Stimulated activated CD8-positive, alpha-beta memory T cell treated with anti-CD3 and anti-CD28 coated beads, Interleukin-4, amount 100 ng/mL, for 24 hours (primary cell): ENCODE measurements around the gene ANKMY1.

ENCODE experiments used
- DNase-seq: peaks from one replicate; pipeline ENCODE4 v3.0.0-alpha.2; 2020; ENCODE audit warnings: low read depth

Gene ANKMY1, protein sequence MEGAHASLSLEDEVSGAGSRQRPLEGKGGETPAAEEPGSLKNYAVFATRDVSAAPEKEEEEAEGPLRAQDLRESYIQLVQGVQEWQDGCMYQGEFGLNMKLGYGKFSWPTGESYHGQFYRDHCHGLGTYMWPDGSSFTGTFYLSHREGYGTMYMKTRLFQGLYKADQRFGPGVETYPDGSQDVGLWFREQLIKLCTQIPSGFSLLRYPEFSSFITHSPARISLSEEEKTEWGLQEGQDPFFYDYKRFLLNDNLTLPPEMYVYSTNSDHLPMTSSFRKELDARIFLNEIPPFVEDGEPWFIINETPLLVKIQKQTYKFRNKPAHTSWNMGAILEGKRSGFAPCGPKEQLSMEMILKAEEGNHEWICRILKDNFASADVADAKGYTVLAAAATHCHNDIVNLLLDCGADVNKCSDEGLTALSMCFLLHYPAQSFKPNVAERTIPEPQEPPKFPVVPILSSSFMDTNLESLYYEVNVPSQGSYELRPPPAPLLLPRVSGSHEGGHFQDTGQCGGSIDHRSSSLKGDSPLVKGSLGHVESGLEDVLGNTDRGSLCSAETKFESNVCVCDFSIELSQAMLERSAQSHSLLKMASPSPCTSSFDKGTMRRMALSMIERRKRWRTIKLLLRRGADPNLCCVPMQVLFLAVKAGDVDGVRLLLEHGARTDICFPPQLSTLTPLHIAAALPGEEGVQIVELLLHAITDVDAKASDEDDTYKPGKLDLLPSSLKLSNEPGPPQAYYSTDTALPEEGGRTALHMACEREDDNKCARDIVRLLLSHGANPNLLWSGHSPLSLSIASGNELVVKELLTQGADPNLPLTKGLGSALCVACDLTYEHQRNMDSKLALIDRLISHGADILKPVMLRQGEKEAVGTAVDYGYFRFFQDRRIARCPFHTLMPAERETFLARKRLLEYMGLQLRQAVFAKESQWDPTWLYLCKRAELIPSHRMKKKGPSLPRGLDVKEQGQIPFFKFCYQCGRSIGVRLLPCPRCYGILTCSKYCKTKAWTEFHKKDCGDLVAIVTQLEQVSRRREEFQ

DNA sequence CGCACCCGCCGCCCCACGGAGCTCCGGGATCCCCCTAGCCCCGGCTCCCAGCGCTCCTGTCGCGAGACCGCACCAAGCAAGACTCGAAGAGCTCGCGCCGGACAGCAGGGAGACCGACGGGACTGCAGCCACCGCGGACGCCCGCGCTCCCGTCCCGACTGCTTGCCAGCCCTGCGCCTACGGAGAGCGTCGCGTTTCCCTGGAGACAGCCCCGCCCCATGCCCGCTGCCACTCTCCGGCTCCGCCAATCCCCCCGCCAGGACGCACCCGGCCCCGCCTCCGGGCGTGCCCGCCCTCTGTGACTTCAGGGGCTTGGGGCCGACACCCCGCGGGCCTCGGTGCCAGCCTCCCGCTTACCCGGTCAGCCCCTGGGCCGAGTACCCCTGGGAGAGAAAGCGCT is at the start of gene ANKMY1:
Gene ANKMY1 (minus strand): TSS at position 181 of the 400 bp plus-strand sequence. CDS start 653 bp downstream, outside the sequence.
- peak; percentile 66 for DNase-seq

DNA sequence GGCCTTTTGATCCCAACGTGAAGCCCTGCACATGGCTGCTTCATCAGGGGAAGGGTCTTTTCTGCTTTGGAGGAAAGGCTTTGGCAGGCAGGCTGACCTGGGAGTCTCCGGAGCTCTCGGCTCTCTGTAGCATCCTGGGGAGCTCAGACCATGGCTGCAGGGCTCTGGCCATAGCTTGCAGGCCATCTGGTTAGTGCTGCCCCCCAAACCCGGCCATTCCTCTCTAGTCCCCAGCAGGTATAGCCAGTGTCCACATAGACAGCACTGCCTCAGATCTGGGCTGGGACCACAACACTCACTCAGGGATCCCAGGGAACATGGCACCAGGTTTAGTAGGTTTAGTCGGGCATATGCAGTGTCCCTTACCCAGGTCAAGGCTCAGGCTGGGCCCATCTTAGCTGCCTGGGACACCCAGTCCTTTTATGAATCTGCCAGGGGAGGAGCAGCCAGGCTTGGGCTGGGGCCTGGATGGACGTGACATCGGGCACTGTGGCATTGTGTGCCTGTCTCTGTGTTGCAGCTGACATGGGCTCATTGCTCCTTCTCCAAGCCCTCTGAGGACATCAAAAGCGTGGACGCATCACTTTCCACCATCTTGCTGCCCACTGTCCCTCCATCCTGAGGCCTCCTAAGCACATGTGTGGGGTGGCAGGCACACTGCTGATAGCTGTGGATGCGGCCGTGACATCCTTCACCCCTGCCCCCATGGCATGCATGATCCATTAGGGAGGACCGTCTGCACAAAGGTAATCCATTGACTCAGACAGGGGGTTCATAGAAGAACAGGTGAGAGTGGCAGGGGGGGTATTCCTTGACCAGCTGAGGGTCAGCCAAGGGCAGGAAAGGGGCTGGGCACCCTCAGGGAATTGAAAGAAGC is 48.3 kb upstream of the ANKMY1 start:
- DNase-seq = no peak

DNA sequence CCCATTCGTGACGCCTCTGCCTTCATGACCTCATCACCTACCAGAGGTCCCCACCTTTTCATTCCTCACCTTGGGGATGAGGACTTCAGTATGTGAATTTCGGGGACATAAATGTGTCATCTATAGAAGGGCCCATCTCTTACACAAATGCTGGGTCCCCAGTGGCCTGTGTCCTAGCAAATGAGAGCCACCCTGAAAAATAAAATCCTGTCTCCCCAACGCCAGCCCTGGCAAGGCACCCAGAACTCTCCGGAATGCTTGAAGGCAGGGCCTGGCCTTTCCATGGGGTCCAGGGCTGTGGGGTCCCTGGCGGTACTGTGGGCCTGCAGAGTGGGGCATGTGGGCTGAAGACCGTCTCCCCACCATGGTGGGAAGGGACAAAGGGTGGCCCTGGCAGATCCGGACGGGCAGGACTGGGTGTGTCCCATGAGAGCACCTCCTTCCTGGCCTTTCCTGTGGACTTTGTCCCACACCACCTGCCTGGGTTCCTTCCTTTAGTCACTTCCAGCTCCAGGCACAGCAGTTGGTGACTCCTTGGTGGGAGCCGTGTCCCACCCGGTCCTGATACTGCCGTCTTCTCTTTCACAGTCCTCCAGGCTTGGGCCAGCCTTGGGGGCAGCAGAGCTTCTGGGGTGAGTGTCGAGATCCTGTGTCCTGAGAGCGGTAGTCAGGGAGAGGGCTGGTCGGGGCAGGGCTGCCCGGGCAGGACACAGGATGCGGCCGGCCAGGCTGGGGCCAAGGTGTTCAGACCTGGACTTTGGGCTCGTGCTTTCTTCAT is 47.3 kb upstream of the ANKMY1 start:
- no peak for DNase-seq

DNA sequence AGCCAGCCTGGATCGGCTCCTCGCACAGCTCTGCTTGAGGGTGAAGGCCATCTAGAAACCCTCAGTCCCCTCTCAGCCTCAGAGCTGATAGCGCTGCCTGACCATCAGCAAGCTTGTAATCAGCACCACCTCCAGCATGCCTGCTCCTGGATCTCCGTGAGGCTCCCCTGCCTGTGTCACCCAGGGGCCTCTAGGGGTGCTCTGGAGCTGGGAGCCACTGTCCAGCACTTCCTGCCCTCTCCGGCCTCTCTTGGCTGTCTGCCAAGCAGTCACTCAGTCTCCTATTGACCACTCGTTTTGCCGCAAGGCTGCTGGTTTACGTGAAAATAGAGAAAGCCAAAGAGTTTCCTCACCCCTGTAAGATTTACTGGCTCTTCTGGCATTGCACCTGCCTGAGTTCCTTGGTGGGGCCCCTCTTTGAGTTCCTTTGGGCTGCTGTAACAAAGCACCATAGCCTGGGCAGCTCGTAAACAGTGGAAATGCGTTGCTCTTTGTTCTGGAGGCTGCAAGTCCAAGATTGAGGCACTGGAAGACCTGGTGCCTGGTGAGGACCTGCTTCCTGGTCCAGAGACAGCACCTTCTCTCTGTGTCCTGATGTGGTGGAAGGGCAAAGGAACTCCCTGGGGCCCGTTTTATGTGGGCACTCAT is 46.6 kb upstream of the ANKMY1 start:
- no peak for DNase-seq

DNA sequence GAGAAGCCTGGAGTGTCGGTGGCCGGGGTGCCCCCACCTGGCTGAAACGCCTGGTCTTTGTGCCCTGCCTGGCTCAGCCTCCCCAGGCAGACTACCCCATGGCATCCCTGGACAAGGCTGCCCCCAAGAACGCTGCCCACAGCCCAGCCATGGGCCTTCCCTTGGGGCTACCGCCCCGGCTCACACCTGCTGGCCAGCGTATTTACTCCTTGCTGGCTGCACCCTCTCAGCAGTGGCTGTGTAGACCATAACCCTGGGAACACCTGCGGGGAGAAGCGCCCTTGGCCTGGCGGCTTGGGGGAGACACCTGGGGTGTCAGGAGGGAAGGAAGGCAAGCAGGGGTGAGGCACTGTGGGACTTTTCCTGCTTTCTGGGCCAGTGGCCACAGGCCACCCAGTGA is 46.1 kb upstream of the ANKMY1 start:
- no peak for DNase-seq

DNA sequence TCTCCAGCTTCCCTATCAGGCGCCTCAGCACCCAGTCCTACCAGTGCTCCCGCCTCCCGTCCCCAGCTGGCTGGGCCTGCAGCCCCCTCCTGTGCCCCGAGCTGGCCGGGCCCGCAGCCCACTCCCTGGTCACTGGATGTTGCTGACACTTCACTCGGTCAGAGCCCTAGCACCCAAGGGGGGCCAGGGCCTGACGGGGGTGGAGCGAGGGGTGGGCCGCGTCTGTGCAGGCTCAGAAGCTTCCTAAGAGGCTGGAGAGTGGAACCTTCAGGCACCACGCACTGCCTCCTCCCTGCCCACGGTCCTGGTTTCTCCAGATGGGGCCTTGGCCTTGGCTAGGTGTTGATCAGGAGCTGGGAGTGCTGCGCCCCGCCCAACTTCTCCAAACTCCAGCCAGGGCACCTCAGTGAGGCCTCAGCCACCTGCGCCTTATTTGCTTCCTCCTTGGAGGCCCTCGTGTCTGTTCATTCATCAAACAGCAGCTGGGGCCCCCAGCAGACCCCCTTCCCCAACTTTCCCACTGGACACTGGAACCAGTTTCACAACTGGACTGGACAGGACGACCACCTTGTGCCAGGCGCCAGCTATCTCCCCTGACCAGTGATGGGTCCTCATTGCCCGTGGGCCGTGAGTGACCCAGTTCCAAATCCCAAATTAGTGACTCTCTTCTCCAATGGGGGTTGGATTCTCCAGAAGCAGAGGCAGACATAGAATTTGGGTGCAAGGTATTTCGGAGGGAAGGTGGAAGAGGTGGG is 45.5 kb upstream of the ANKMY1 start:
- DNase-seq = no peak

DNA sequence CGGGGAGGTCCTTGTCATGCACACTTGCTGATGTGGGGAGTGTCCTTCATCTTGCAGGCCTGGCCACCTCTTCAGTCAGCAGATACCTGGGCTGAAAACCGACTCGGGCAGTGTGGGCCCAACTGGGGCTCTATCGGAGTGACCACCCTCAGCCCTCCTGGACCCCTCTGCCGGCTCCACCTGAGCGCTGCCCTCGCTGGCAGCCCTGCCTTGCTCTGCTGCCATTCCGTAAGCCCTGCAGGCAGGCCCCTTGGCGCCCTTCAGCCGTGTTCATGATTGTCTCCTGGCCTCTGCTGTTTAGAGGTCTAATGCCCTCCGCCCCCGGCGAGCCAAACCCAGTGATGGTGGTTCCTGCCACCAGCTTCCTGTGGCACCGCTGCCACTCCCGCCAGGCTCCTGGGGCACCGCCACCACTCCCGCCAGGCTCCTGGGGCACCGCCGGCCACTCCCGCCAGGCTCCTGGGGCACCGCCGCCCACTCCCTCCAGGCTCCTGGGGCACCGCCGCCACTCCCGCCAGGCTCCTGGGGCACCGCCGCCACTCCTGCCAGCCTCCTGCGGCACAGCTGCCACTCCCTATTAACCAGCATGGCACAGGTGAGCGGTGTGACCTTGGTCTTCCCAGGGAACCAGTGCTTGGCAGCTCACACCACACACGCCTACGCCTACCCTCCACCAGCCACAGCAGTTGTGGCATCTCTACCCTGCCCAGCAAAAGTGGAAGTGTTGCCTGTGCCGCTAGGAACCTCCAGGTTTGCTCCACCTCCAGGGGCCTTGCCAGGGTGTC is 44.7 kb upstream of the ANKMY1 start:
- no peak for DNase-seq

DNA sequence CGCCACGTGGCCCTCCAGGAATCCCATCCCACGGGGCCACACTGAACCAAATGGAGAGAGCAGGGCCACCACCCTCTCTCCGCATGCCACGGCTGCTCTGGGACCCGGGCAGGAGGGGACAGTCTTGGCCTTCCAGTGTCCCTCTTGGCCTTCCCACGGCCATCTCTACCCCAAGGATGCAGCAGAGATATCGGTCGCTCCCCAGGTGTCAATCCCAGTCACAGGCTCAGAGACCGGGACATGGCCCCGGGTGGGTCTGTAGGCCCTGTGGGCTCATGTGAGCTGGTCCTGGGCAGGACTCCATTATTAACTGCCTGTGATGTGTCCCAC is 44.0 kb upstream of the ANKMY1 start:
- no peak for DNase-seq

DNA sequence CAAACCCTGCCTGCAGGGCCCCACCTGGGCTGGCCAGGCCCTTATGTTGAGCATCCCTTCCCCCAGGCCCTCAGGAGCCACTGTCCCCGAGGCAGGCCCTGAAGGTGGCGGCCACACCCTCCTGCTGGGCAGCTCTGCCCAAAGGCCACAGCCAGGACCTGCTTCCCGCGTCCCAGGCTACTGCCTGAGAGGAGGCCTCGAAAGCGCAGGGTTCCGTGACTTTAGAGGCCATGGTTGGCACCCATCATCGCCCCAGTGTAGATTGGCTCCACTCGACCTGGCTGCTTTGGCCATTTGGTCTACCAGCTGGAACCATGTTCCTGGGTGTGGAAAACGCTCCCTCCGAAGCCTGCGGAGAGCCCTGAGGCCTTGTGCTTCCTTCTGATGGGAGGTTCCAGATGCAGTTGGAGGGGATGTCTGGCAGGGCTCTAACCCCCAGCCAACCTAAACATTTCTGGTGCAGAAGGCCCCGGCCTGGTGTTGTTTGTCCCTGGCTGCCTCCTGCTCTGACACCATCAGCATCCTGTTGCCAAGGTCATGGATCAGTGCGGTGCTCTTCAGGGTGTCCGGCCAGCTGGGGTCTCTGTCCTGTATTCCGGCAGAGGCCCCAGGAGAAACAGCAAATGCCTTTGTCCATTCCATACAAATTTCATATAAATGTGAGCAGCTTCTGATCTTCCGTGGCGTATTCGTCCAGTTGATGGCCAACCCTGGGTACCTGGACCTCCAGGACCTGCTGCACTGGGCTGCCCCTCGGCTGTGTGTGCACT is 43.5 kb upstream of the ANKMY1 start:
- DNase-seq = no peak

DNA sequence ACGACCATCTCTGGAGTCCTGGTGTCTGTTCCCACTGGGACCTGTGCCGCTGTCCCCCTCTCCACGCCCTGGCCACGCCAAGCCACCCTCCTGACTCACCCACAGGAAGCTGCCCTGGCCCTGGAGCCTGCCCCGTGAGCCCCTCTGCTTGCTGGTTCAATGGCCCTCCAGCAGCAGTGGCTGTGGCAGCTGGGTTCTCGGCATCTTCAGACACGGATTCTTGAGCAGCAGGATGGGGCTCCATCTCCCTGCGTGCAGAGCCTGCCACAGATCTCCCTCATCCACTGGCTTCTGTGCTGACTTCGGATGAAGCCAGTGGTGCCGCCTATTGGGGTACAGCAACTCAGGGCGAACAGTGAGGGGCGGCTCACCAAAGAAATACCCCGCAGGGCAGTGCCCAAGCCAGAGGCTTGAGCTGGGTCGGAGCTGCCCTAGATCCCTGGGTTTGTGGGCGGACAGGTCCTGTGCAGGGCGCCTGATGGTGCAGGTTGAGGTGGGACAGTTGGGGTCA is 42.7 kb upstream of the ANKMY1 start:
- DNase-seq = no peak

DNA sequence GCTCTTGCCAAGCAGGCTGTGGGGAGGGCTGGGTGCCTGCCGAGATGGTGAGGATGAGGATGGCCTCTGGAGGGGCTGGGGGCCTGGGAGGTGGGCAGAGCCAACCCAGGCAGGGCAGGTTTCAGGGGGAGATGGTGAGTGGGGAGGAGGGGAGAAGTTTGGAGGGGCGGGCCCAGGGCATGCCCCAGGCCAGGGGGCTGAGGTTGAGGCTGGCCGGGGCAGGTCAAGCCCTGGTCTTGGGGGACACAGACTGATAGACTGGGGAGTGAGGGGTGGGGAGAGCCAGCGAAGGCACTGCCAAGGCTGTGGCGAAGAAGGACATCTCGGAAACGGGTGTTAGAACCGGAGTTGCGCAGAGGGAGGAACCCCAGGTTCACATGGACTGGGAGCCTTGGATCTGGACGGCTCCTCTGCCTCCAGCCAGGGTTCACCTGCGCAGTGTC is 41.4 kb upstream of the ANKMY1 start:
- DNase-seq = no peak

DNA sequence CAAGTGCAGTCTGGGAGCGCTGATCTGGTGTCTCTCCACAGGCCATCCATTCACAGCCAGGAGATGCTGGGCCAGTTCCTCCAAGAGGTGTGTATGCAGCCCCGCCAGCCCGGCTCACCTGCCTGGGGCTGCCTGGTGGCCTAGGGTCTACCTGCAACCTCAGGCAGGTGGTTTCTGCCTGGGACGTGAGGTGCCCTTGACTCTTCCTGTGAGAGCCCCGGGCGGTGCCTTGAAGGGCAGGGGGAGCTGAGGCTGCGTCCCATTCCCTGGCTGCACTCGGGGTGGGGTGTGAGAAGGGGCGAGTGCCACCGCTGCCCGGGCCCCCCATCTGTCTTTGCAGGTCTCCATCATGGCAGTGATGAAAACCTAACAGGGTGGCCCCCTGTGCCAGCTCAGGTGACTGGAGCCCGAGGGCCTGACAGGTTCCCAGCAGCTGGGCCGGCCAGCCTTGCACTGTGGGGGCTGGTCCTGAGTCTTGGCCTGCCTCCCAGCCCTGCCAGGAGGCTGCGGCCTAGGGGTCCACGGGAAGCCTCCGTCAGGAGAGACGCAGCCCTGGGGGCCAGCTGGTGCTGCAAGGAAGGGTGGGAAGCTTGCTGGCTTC is 40.6 kb upstream of the ANKMY1 start:
- no peak for DNase-seq

DNA sequence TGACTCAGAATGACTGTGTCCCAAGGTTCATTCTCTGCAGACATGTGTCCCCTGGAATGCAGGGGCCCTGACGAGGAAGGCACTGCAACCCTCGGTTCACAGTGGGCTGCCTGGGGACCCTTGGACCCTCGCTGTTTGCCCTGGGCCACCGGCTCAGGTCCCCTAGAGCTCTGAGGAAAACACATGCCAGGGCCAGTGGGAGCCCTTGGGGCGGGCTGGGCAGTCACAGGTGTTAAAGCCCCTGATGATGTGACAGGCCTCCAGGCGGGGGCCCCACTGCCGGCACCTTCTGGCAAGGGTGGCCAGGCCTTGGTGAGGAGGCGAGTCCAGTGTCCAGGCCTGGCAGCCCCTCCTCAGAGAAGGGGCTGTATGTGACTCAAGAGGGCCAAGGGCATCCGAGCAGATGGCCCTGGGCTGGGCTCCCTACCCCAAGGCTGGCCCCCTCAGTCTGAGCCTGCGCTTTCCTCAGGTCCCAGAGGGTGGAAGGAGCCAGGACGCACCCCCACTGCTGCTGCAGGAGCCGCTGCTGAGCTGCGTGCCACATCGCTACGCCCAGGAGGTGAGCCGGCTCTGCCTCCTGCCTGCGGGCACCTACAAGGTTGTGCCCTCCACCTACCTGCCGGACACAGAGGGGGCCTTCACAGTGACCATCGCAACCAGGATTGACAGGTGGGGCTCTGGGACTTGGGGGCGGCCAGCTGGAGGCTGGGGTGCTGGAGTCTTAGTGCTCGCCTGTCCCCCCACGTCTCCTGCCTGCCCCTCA is 39.8 kb upstream of the ANKMY1 start:
- DNase-seq = no peak

DNA sequence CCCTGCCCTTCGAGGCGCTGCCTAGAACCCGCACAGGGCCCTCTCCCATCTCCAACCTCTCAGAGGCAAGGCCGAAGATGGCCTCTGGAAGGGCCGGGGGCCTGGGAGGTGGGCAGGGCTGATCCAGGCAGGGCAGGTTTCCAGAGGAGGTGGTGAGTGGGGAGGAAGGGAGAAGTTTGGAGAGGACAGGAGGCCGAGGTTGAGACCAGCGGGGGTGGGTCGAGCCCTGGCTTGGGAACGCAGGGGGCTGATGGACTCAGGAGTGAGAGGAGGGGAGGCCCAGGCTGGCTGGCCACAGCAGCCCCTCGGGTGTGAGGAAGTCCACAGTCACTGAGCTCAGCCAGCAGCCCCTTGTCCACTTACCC is 39.2 kb upstream of the ANKMY1 start:
- no peak for DNase-seq

DNA sequence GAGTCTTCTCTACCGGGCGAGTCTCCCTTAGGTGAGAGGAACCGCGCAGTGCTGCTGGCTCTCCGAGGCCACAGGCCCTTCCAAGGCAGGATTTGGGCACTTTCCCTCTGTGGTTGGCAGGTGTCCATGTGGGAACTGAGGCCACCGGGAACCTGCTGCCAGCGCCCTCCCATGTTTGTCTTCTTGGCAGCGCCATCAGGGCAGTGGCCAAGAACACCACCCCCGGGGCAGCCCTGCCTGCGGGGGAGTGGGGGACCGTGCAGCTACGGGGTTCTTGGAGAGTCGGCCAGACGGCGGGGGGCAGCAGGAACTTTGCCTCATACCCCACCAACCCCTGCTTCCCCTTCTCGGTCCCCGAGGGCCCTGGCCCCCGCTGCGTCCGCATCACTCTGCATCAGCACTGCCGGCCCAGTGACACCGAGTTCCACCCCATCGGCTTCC is 38.7 kb upstream of the ANKMY1 start:
- no peak for DNase-seq

DNA sequence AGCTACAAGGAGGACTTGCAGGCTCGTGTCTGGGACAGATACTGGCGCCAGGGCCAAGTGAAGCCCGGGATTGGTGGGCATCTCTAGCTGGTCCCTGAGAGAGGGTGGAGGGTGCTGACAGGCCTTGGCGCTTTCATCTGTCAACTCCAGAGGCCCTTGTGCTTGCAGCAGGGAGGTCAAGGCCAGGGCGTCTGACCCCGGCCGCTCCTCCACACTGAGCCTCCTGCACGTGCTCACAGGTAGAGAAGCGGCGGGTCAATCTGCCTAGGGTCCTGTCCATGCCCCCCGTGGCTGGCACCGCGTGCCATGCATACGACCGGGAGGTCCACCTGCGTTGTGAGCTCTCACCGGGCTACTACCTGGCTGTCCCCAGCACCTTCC is 38.3 kb upstream of the ANKMY1 start:
- no peak for DNase-seq
